ENCODE data around the gene CRP.

DNA sequence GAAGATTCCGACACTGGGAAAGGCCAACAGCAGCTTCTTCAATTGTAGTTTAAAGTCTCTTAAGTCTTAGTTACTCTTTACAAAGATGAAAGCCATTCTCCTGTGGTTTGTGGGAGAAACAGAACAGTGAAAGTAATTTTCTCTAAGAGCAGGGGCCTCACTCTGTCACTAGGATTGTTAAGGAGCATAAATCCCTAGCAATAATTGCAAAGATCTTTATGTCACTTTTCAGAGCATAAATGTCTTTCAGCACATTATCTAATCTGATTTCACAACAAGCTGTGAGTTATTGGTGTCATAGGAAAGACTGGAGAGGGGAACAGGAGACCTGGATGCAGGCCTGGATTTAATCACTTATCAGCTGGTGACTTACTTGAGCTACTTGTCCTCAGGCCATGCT is 34.0 kb upstream of the CRP start:
- TF ChIP-seq, protein P1, sequence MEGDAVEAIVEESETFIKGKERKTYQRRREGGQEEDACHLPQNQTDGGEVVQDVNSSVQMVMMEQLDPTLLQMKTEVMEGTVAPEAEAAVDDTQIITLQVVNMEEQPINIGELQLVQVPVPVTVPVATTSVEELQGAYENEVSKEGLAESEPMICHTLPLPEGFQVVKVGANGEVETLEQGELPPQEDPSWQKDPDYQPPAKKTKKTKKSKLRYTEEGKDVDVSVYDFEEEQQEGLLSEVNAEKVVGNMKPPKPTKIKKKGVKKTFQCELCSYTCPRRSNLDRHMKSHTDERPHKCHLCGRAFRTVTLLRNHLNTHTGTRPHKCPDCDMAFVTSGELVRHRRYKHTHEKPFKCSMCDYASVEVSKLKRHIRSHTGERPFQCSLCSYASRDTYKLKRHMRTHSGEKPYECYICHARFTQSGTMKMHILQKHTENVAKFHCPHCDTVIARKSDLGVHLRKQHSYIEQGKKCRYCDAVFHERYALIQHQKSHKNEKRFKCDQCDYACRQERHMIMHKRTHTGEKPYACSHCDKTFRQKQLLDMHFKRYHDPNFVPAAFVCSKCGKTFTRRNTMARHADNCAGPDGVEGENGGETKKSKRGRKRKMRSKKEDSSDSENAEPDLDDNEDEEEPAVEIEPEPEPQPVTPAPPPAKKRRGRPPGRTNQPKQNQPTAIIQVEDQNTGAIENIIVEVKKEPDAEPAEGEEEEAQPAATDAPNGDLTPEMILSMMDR (IDR thresholded peaks at IDR 0.05) = no peak
- no peak for TF ChIP-seq POLR2A (IDR thresholded peaks at IDR 0.05)
